Breast epithelium (tissue), 3 donors: ENCODE measurements around the gene LRRC4.

Experiments
- CTCF ChIP-seq, 3 donors: fragments of 450-650 bp; IDR thresholded peaks; one replicate each; pipeline ENCODE4 v1.5.1; 2016 to 2017; ENCODE audit warnings: antibody characterized with exemption in 3 of 3, mild to moderate bottlenecking in 3 of 3, moderate library complexity in 3 of 3
- POLR2A ChIP-seq: fragments of 450-650 bp; IDR thresholded peaks from one replicate; pipeline ENCODE4 v1.6.1; 2016; ENCODE audit warnings: antibody characterized with exemption, mild to moderate bottlenecking, moderate library complexity
- POLR2AphosphoS5 ChIP-seq, 3 donors: sonication (generic); formaldehyde crosslinking; IDR thresholded peaks; one replicate each; pipeline ENCODE4 v1.6.1; 2017; ENCODE audit warnings: antibody characterized with exemption in 3 of 3

- TF ChIP-seq CTCF (IDR thresholded peaks at IDR 0.05), result no peak
- no peak for TF ChIP-seq POLR2A
- TF ChIP-seq POLR2AphosphoS5 (IDR thresholded peaks at IDR 0.05), result no peak
Measured at GRCh38 chr7:128055637-128056036, 24.4 kb upstream of the LRRC4 start.
